Middle frontal gyrus (tissue), 1 donor: Measurements from ENCODE around the gene DCTN5.
"Not testable (repeated sequence)": the region's sequence is repeated elsewhere in the genome, so short reads cannot be mapped to it uniquely, and the experiment has no call there.

Experiments
- DNase-seq: peaks from one replicate; pipeline ENCODE4 v3.0.0-alpha.2; 2015; ENCODE audit warnings: low spot score; ENCODE audit errors: extremely low spot score

DCTN5 gene

DNA sequence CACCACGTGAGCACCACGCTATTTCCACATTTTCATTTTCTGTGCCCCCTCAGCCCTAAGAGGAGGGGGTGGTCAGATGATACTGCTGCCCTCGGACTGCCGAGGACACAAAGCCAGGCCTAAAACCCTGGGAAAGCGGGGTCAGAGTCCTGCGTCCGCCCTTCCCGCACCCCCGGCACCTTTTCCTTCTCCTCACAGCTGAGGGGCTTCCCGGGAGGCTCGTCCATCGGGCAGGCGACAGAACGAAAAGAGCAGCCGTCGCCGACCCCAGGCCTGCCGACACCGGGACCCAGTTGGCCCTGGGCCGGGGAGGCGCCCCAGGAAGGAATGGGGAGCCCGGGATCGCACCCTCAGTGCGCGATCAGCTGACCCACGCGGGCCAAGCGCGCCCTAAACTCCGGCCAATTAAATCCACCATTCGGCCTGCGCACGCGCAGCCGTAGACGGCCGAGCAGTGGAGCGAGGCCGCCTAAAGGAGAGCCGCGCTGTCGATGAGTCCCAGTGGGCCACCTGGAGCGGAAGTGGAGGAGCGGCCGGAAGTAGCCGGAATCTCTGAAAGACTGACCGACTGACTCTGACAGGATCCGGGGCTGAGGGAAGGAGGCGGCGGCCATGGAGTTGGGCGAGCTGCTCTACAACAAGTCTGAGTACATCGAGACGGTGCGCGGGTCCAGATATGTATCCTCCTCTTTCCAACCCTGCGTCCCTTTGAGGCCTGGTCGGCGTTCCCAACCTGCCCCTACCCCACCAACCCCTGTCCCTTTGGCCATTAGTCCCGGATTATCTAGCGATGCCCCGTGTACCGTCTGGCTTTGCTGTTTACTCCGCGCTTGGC, at the start of gene DCTN5, which contains the start of gene PALB2:
Gene DCTN5 (plus strand): TSS at position 536 of the 835 bp plus-strand sequence. CDS start 77 bp downstream, at position 613.
Gene PALB2 (minus strand): TSS at position 380 of the 835 bp plus-strand sequence. CDS start 153 bp downstream, at position 227.
- peak; percentile 92 for DNase-seq

DNA sequence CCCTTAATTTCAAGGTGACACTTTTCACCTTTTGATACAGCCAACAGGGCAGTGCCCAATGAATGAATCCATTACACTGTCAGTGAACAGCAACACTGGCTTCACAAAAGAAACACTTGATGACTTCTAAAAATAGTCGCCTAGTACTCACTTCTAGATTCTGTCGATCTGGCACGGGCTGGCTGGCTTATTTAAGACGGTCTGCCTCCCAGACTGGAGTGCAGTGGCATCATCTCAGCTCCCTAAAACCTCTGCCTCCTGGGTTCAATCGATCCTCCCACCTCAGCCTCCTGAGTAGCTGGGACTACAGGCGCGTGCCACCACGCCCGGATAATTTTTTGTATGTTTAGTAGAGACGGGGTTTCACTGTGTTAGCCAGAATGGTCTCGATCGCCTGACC, 47.1 kb upstream of the DCTN5 start:
- no peak for DNase-seq

DNA sequence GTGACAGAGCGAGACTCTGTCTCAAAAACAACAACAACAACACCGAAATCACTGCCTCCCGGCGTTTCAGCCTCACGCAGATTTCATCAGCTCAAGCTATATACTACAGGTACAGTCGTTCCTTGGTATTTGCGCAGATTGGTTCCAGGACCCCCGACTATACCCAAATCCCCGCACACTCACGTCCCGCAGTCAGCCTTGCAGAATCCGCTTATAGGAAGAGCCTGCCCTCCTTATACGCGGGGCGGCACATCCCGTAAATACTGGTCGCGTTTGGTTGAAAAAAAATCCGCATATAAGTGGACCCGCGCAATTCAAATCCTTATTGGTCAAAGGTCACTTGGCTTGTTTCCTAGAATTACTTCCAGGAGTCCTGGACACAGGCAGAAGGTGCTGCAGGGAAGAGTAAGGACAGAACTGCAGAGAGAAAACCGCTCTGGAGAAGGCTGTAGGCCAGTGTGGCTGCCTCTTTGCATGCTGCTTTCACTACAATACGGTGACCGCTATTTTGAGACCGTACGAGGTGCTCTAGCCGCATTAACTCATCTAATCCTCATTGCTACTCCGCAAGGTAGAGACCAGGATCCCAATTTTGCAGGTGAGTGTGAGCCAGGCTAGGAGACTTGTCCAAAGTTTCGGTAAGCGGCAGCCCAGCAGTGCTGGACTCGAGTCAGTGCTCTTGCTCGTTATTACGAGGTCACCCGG, 45.9 kb upstream of the DCTN5 start:
- DNase-seq = no peak

DNA sequence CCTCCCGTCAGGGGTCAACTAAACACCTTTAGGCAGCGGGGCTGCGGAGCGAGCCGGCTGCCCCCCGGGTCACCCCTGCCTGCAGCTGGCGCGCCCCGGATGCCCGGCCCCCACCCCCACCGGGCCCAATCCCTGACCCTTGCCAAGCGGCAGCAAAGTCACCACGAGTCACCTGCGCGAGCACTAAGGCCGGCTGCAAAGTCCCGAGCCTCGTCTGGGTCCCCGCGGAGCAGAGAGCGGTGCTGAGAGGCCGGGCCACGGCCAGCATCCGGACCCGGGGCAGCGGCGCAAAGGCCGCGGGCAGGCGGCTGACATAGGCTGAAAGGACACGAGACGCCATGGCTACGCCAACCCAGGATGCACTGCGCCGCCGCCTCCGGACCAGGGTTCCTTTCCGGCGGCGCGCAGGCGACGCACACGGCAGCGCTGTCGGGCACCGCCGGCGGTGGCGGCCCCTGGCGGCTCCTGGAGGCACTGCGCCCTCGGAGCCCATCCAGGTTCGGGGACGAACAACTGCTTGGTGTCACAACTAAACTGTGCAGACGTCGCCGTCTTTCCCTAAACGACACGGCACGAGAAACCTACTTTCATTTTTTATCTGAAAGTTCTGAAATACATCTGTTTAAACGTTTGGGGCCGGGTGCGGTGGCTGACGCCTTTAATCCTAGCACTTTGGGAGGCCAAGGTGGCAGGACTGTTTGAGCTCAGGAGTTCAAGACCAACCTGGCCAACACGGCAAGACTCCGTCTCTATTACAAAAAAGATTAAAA, 45.1 kb upstream of the DCTN5 start, which contains the start of gene NDUFAB1:
Gene NDUFAB1 (minus strand): TSS at position 366 of the 770 bp plus-strand sequence. CDS start 26 bp downstream, at position 340.
- DNase-seq = peak; percentile 89

DNA sequence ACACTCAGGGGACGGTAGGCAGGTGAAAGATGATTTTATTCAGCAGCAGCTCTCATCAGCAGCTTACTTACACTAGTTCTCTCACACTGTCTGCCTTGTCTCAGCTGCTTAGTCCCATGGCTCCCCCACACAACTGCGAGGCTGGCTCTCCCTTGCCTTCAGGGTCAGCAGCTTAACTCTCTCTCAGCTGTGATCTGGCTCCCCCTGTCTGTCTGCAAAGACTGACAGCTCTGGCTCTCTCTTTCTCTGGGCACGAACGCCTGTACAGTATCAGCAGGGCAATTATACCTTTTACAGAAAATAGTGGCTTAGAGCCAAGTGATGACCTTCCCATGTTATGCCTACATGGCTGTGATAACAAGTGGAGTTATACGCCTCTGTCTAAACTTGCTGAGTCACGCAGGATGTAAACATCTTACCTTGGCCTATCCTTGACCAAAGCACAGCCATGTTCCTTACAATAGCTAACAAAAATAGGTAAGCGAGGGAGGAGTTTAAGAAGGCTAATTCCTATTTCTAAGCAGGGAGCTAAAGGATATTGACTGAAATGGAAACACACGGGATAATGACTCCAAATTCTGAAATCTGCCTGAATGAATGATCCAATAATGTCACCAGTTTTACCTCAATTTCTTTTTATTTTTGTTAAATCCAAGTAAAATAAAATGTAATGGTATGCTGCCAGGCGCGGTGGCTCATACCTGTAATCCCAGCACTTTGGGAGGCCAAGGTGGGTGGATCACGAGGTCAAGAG, 44.1 kb upstream of the DCTN5 start:
- no peak for DNase-seq

DNA sequence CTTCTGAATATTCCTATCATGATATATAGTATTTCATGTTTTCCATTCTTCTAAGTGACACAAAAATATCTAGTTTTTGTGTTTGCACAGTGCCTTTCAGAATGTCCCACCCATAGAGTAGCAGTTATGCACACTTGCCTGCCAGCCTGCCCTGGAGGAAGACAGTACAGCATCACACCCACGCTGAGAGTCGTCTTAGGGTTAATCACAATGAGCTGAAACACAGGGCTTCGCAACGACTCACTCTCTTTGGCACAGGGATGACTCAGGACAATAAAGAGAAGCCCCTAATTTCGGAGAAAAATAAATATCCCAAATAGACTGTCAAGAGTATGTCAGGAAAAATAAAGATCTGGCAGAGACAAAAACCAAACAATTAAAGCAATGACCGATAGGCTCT, 33.5 kb upstream of the DCTN5 start:
- DNase-seq = no peak

DNA sequence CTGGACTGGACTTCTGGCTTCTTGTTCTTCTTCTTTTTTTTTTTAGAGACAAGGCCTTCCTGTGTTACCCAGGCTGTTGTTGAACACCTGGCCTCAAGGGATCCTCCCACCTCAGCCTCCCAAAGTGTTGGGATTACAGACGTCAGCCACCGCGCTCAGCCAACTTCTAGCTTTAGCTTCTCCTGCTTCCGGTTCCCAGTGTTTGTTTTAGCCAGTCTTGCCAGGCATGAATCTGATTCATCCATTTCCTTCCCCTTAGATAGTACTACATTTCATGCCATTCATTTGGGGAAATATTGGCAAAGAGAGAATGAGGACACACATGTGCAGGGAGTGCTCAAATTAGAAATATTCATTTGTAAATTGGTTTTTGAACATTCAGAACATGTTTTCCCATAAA, 33.1 kb upstream of the DCTN5 start:
- no peak for DNase-seq

DNA sequence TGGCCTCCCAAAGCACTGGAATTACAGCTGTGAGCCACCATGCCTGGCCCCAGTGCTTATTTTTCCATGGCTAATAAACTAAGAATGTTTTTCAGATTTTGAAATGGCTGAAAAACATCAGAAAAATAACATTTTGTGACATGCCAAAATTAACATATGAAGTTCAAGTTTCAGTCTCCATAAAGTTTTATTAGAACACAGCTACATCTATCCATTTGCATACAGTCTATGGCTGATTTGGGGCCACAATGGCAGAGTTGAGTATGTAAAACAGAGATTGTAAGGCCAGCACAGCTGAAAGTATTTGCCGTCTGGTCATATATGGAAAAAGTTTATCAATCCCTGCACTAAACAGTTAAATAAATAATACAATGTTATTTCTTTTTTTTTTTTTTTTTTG, 31.3 kb upstream of the DCTN5 start:
- DNase-seq = no peak

DNA sequence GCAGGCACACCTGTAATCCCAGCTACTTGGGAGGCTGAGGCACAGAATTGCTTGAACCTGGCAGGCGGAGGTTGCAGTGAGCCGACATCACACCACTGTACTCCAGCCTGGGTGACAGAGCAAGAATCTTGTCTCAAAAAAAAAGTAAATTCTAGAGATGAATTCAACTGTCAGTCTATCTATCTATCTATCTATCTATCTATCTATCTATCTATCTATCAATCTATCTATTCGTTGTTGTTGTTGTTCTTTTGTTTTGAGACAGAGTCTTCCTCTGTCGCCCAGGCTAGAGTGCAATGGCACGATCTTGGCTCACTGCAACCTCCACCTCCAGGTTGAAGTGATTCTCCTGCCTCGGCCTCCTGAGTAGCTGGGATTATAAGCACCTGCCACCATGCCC, 30.4 kb upstream of the DCTN5 start:
- not testable (repeated sequence) for DNase-seq

DNA sequence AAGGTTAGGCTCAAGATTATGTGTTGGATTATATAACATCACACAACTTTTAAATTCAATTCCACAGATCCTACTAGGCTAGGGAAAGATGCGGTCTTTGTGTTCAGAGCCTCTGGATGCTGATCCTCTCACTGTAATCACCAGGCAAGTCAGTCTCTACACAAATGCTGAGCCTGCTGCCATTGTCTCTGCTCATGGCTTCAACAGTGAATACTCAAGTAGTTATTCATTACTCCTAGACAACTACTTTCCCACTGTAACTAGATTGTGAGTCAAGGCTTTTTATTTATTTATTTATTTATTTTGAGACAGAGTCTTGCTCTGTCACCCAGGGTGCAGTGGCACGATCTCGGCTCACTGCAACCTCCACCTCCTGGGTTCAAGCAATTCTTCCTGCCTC, 29.3 kb upstream of the DCTN5 start:
- DNase-seq = no peak

DNA sequence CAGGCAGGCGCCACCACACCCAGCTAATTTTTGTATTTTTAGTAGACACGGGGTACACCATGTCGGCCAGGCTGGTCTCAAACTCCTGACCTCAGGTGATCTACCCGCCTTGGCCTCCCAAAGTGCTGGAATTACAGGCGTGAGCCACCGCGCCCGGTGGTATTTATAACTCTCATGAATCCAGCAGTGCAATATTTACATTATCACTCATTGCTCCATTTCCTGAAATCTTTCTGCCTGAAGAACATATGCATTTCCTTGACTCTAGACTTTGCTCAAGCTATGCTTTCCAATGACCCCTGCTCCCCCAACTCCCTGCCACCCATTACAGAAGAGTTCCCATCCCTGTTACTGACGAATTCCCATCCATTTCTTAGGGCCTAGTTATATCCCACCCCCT, 25.5 kb upstream of the DCTN5 start:
- no peak for DNase-seq

DNA sequence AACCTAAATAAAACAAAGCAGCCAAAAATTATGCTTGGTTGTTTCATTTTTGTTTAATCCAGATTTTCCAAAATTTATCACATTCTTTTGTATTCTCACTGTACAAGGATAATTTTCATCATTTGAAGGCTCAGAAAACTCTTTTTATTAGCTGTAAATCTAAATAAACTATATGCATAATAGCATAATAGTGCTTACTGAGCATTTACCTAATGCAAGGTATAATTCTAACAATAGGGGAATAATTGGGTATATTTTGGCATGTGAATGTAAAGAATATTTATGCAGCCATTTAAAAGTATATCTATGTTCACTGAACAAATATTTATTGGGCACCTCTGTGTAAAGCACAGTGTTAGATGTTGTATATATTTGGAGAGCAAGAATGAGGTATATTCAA, 17.2 kb upstream of the DCTN5 start:
- DNase-seq = no peak

DNA sequence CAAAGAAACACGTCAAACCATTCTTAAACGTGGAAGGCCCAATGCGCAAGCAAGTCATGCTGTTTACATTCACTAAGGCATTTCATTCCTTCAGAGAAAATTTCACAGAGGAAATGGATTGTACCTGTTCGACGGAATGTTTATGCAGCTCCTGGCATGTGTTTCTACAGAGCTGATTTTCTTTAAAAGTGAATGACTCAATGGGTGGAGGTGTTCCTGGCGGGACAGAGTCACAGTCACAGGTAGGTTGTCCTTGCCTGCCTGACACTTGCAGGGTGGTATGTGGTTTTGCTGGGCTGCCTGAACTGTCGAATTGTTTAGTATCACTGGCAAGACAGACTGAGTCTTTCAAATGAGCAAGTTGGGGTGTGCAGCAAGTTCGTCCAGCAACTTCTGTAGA, 11.8 kb upstream of the DCTN5 start:
- no peak for DNase-seq

DNA sequence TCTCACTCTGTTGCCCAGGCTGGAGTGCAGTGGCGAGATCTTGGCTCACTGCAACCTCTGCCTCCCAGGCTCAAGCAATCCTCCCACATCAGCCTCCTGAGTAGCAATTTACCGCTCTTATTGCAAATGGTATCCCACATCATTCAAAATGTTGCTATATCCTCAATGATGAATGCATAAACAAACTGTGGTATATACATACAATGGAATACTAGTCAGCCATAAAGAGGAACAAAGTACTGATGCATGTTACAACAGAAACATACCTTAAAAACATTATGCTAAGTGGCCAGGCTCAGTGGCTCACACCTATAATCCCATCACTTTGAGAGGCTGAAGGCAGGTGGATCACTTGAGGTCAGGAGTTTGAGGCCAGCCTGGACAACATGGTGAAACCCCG, 9.4 kb upstream of the DCTN5 start:
- not testable (repeated sequence) for DNase-seq

DNA sequence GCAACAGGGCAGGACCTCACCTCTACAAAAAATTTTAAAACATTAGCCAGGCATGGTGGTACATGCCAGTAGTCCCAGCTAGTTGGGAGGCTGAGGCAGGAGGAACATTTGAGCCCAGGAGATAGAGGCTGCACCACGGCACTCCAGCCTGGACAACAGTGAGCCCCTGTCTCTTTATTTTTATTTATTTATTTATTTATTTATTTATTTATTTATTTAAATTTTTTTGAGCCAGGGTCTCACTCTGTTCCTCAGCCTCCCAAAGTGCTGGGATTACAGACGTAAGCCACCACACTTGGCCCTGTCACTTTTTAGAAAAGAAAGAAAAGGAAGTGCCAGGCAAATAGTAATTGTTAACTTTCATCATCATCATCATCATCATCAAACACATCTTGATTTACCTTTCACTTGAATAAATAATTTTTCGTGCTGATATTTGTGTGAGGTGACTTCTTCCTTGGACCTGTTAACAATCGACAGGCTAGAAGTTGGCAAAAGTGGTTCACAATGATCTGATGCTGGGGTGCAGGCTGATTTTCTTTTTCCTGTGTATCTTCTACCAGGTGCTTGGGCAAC, 6.7 kb upstream of the DCTN5 start:
- DNase-seq = no peak

DNA sequence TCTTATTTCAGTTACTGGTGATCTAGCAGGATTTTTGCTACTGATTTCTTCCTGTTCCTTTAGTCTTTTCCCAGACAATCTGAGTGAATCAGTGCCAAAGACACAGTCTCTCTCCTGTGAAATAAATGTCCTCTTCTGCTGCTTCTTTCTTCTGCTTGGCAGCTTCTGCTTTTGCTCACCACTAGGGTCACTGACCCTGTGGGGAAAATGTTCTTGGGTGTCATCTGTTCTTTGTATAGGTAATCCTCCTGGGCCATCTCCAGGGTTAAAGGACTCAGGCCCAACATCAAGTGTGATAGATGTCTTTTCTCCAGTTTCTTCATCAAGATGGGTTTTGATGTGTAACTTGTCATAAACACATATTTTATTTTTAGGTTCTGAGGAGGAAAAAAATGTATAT, 5.3 kb upstream of the DCTN5 start:
- DNase-seq = no peak

DNA sequence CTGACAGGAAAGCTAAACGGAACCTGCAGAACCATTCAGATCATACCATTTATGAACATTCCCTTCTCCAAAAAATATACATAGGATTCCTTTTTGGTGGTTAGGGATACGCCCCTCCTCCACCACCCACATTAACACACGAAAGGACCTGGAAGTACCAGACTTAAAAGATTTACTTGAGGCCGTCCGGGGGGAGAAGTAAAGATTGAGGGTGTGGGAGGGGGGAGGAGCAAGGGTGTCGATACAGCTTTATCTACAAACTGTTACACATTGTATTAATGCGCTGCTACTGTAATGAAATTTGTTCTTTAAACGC, 693 bp upstream of the DCTN5 start:
- DNase-seq = no peak

DNA sequence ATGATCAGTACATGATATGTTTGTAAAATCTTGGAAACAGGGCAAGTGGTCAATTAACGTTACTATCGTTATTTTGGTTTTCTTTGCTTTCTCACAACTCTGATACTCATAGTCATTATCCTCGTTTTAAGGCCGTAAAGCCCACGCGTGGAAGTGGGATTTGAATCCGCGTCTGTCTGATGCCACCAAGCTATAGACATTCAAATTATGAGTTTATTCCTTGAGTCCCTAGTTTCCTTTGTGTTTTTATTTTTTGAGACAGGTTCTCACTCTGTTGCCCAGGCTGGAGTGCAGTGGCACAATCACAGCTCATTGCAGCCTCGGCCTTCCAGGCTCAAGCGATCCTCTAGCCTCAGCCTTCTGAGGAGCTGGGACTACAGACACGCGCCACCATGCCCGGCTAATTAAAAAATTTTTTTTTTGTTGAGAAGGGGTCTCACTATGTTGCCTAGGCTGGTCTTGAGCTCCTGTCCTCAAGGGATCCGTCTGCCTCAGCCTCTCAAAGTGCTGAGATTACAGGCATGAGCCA, 1.0 kb downstream of the DCTN5 start:
- DNase-seq = no peak

DNA sequence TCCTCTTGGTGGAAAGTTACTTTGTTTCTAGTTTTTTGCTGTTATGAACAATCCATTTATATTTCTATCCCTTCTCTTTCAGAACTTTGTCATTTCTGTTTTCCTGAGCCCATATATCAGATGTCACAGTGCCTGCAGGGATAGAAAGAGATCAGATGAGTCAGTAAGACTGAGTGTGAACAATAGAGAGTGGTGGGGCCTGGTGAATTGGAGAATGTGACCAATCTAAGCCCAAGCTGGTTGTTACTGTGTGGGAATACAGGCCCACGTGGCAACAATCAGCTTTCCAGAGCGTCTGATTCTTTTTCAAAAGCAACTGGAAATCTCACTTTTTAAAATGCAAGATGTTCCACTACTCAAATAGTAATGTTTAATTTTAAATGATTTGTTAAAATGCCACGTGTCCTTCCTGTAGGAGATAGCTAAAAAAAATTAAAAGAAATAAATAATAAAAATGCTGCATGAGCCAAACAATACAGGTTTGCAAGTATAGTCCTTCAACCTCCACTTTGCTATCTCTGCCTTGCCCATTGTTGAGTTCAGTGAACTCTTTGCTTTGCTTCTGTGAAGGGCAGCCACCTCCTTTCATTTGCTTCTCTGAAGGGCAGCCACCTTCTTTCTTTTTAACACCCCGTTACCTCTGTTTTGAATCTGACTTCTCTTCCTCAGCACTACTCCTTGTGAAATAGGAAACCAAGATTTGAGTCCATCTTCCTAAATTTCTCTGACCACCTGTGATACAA, 9.6 kb downstream of the DCTN5 start:
- DNase-seq = no peak

DNA sequence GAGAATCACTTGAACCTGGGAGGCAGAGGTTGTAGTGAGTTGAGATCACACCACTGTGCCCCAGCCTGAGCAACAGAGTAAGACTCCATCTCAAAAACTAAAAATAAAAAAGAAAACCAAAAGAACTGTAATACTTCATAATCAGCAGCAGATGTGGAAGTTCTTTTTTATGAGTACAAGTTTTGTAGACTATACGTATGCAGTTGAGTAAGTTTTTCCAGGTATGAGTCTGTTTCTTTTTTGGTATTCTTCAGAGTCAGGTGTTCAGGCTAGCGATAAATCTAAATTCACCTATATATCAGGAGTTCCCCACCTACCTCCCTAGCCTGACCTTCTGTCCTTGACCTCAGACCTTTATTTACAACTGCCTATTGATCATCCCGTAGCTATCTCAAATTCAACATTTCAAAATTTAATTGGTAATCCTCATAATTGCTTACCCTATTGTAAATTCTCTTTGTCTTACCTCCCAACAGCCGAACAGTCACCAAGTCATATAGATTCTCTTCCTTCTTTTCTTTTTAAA, 10.7 kb downstream of the DCTN5 start:
- DNase-seq = no peak
